GM10248 (cell line): ENCODE data around the gene LAMA1.

Experiments used
- CTCF ChIA-PET: fragments of 300-600 bp; sonication (Branson Sonifier 250); formaldehyde crosslinking; extraction: SDS; loops from one replicate; lab custom pipeline; 2021; ENCODE audit warnings: antibody characterized with exemption; lab: Yijun Ruan, JAX
- POLR2A ChIA-PET: fragments of 350-650 bp; sonication (Branson Sonifier 250); formaldehyde crosslinking; extraction: SDS; loops from one replicate; lab custom pipeline; 2020; ENCODE audit warnings: antibody characterized with exemption; lab: Yijun Ruan, JAX
- DNase-seq: peaks from one replicate; pipeline ENCODE4 v3.0.0; 2012; ENCODE audit errors: extremely low spot score
- TF ChIP-seq, protein P1 (sequence below): IDR thresholded peaks from 2 replicates; pipeline ENCODE4 v1.5.1; 2012; ENCODE audit warnings: mild to moderate bottlenecking, low read depth; ENCODE audit errors: extremely low read depth, missing control alignments, control extremely low read depth

Gene LAMA1

DNA sequence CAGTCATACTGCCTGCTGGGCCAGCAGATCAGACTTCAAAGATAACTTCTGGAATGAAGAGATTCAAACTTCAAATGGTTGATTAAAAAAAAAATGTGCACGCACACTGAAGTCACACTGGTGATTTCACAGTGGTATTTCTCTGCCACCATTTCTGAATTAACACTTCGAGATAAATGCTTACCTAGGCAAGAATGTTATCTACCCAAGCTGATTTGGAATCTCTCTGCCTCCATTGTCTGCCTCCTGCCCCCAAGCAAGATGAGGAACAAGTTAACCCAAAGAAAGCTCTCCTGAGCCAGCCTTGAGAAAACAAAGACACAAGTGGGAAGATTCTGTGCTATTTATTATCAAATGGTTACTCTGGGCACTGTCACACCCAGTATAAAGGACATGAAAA lies 6.5 kb downstream of the LAMA1 start:
- DNase-seq = no peak
- ChIA-PET CTCF (no interaction called here), POLR2A (no interaction called here)
- TF ChIP-seq, protein P1, sequence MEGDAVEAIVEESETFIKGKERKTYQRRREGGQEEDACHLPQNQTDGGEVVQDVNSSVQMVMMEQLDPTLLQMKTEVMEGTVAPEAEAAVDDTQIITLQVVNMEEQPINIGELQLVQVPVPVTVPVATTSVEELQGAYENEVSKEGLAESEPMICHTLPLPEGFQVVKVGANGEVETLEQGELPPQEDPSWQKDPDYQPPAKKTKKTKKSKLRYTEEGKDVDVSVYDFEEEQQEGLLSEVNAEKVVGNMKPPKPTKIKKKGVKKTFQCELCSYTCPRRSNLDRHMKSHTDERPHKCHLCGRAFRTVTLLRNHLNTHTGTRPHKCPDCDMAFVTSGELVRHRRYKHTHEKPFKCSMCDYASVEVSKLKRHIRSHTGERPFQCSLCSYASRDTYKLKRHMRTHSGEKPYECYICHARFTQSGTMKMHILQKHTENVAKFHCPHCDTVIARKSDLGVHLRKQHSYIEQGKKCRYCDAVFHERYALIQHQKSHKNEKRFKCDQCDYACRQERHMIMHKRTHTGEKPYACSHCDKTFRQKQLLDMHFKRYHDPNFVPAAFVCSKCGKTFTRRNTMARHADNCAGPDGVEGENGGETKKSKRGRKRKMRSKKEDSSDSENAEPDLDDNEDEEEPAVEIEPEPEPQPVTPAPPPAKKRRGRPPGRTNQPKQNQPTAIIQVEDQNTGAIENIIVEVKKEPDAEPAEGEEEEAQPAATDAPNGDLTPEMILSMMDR = no peak

GRCh38 chr18:7105943-7106342 lies 11.7 kb downstream of the LAMA1 start:
- POLR2A ChIA-PET = no interaction called here
- CTCF ChIA-PET = no interaction called here
- TF ChIP-seq, protein P1 = no peak
- DNase-seq = no peak

DNA sequence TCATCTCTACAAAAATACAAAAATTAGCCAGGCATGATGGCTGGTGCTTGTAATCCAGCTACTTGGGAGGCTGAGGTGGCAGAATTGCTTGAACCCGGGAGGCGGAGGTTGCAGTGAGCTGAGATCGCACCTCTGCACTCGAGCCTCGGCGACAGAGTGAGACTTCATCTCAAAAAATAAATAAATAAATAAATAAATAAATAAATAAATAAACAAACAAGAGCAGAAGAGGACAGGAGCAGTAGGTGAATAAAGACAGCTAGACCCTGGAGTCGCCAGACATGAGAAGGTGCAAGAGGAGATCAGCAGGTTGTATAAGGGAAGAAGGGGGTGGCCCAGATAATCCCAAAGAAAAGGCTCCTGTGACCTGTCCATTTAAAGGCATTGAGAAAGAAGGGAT lies 12.3 kb downstream of the LAMA1 start:
- POLR2A ChIA-PET = no interaction called here
- TF ChIP-seq, protein P1 = no peak
- CTCF ChIA-PET = no interaction called here
- DNase-seq = no peak

DNA sequence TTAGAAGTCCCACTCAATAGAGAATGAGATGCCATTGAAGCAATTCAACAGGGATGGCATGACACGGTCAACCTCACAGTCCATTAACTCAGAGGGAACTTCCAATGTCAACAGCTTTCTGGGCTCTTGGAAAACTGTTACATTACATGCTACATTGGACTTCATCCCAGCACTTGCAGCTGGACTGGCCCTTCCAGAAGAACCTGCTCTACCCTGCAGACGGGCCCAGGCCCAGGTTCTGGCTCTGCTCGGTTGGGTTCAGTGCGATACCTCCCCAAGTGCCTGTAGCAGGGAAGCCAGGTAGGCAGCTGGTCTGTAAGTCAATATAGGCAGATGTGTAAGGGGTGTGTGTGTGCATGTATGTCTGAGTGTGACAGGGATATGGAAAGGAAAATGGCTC lies 12.9 kb downstream of the LAMA1 start:
- CTCF ChIA-PET = no interaction called here
- POLR2A ChIA-PET = no interaction called here
- TF ChIP-seq, protein P1 = no peak
- DNase-seq = no peak

DNA sequence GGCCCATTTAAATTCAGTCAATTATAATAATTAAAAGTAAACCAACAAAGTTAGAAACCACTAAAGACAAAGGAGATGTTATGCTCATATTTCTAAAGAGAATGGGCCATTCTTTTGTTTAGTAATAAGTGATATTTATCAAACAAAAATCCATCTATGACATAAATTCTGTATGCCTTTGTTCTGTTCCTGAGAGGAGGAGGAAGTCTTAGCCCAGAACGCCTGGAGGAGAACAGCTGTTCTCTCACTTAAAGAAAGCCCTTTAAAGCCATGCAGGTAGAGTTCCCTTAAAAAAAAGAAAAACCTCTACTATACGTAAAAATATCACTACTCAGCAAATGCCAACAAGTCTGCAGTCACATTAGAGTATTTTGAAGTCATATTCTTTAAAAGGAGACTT lies 15.5 kb downstream of the LAMA1 start:
- TF ChIP-seq, protein P1 = no peak
- ChIA-PET POLR2A (no interaction called here), CTCF (no interaction called here)
- DNase-seq = no peak

DNA sequence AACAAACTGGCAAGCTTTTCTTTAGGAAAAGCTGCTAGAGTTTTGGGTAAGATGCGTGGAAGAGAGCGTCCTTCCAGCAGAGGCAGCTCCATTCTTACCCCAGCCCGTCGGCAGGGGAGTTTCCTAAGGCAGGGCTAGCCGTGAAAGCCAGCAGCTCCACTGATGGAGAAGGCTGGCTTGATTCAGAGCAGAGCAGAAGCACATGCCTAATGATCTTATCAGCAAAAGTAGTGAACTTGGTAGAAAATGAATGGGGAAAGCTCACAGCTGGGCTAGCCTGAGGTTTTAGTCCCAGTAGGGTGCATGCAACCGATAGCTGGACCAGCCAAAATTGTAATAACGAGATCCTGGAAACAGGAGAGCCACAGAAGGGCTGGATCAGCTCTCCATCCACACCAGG lies 20.8 kb downstream of the LAMA1 start:
- ChIA-PET CTCF (no interaction called here), POLR2A (no interaction called here)
- TF ChIP-seq, protein P1 = no peak
- DNase-seq = no peak

- no peak for DNase-seq
- POLR2A ChIA-PET = no interaction called here
- CTCF ChIA-PET = no interaction called here
- TF ChIP-seq, protein P1 = no peak
Measured at GRCh38 chr18:7094427-7094826, 23.2 kb downstream of the LAMA1 start.
